GM12878 (cell line): ENCODE results near the gene MLIP. TPM values are rescaled to one million over a fixed set of nuclear protein-coding genes. Genes with fewer than 3 reads are reported as not detected.
"Not testable (repeated sequence)": the region's sequence is repeated elsewhere in the genome, so short reads cannot be mapped to it uniquely, and the experiment has no call there.

Source experiments
- ATAC-seq: fragments of 200-7000 bp; cut with Tn5 transposase; 3 replicates; pipeline ENCODE4 v1.9.1; 2020; ENCODE audit warnings: mild to moderate bottlenecking, moderate library complexity
- BruUV-seq: library from RNA; stranded (reverse); fragments of 400-500 nt; replicated peaks from 2 replicates; lab custom pipeline; 2021; lab: Mats Ljungman, UMichigan
- CTCF ChIA-PET: fragments of 300-600 bp; sonication (Branson Sonifier 250); formaldehyde crosslinking; extraction: SDS; loops from one replicate; lab custom pipeline; 2021; ENCODE audit warnings: inconsistent platforms; lab: Yijun Ruan, JAX
- POLR2A ChIA-PET: fragments of 350-600 bp; formaldehyde crosslinking; extraction: SDS; loops from one replicate; lab custom pipeline; 2021; ENCODE audit warnings: inconsistent platforms; lab: Charles Lee
- RAD21 ChIA-PET: fragments of 300-600 bp; sonication (Branson Sonifier 250); formaldehyde crosslinking; loops from one replicate; lab custom pipeline; 2023; ENCODE audit warnings: antibody characterized with exemption; ENCODE audit not compliant: unreplicated experiment; lab: Charles Lee
- SMC1A ChIA-PET: fragments of 300-600 bp; sonication (Branson Sonifier 250); formaldehyde crosslinking; loops from one replicate; lab custom pipeline; 2023; ENCODE audit not compliant: unreplicated experiment, uncharacterized antibody; lab: Charles Lee
- DNase-seq: peaks from one replicate; pipeline ENCODE4 v3.0.0-alpha.2; 2011; ENCODE audit warnings: low read depth, low spot score
- FAIRE-seq: peaks from 3 replicates; lab custom pipeline; 2011; peaks lifted over from hg19 to GRCh38; lab: Jason Lieb, UNC
- H2AFZ ChIP-seq: 2 replicates; pipeline ENCODE4 v1.6.0; 2011; ENCODE audit warnings: low read depth, low read length, control low read depth; ENCODE audit not compliant: control insufficient read depth
- H3K27ac ChIP-seq: 2 replicates; pipeline ENCODE4 v1.5.1; 2011; ENCODE audit warnings: control low read depth; ENCODE audit not compliant: control insufficient read depth, insufficient read depth
- H3K27me3 ChIP-seq, 2 experiments: replicated peaks in 1 of 2; 2 replicates each; pipeline versions ENCODE4 v1.6.0 to v1.6.1; 2011; ENCODE audit warnings: low read length in 1 of 2; ENCODE audit not compliant: control insufficient read depth in 2 of 2, insufficient read depth in 2 of 2
- H3K36me3 ChIP-seq, 2 experiments: 2 replicates each; pipeline ENCODE4 v1.5.1; 2011; ENCODE audit warnings: low read length in 1 of 2; ENCODE audit not compliant: control insufficient read depth in 2 of 2, insufficient read depth in 2 of 2
- H3K4me1 ChIP-seq: 2 replicates; pipeline ENCODE4 v1.6.1; 2011; ENCODE audit warnings: mild to moderate bottlenecking, low read length, moderate library complexity, mixed read lengths; ENCODE audit not compliant: control insufficient read depth, insufficient read depth
- H3K4me2 ChIP-seq: 2 replicates; pipeline ENCODE4 v1.6.0; 2011; ENCODE audit warnings: control low read depth; ENCODE audit not compliant: control insufficient read depth, insufficient read depth
- H3K4me3 ChIP-seq: fragments of 200-600 bp; sonication (generic); 2 replicates; pipeline ENCODE4 v1.5.1; 2016
- H3K79me2 ChIP-seq: 2 replicates; pipeline ENCODE4 v1.6.0; 2011; ENCODE audit warnings: low read length; ENCODE audit not compliant: control insufficient read depth, insufficient read depth
- H3K9ac ChIP-seq: 2 replicates; pipeline ENCODE4 v1.8.0; 2011; ENCODE audit warnings: low read length, control low read depth, mixed read lengths; ENCODE audit not compliant: control insufficient read depth, insufficient read depth
- H3K9me3 ChIP-seq: replicated peaks from 3 replicates; pipeline ENCODE4 v1.5.1; 2011; ENCODE audit warnings: mild to moderate bottlenecking, low read length; ENCODE audit not compliant: control insufficient read depth, insufficient read depth
- H4K20me1 ChIP-seq: 2 replicates; pipeline ENCODE4 v1.6.0; 2011; ENCODE audit not compliant: control insufficient read depth, insufficient read depth
- ASH2L ChIP-seq: fragments of 300-600, 200-600 bp; sonication (generic); IDR thresholded peaks from 2 replicates; pipeline ENCODE4 v1.6.1; 2017; ENCODE audit warnings: low read depth, mild to moderate bottlenecking, borderline replicate concordance
- ATF3 ChIP-seq: IDR thresholded peaks from 2 replicates; pipeline ENCODE4 v1.6.1; 2011; ENCODE audit warnings: low read depth, mild to moderate bottlenecking, low read length, moderate library complexity, borderline replicate concordance; ENCODE audit errors: extremely low read depth
- E4F1 ChIP-seq: fragments of 450-650 bp; IDR thresholded peaks from 2 replicates; pipeline ENCODE4 v1.6.1; 2018; ENCODE audit warnings: borderline replicate concordance, mild to moderate bottlenecking; ENCODE audit not compliant: partially characterized antibody
- MAX ChIP-seq: IDR thresholded peaks from 2 replicates; pipeline ENCODE4 v1.6.1; 2012; ENCODE audit warnings: low read depth, low read length, improper control_type of control experiment
- MLLT1 ChIP-seq: fragments of 450-650 bp; IDR thresholded peaks from 2 replicates; pipeline ENCODE4 v1.6.1; 2016; ENCODE audit warnings: mild to moderate bottlenecking
- PBX3 ChIP-seq: IDR thresholded peaks from 2 replicates; pipeline ENCODE4 v1.6.1; 2011; ENCODE audit warnings: mild to moderate bottlenecking, low read depth, low read length, moderate library complexity; ENCODE audit not compliant: insufficient replicate concordance
- SUPT20H ChIP-seq: IDR thresholded peaks from 2 replicates; pipeline ENCODE4 v1.6.1; 2011; ENCODE audit warnings: low read depth, mild to moderate bottlenecking, low read length, moderate library complexity, borderline replicate concordance; ENCODE audit not compliant: control insufficient read depth
- WRNIP1 ChIP-seq: IDR thresholded peaks from 2 replicates; pipeline ENCODE4 v1.6.1; 2011; ENCODE audit warnings: low read depth, low read length, improper control_type of control experiment, borderline replicate concordance
- WGBS: methylation state at CpG from one replicate; pipeline ENCODE4 v1.1.6; 2016; ENCODE audit warnings: low lambda C conversion rate; ENCODE audit not compliant: insufficient replicate concordance, insufficient coverage; ENCODE audit errors: missing lambda C conversion rate; 5-methylcytosine and 5-hydroxymethylcytosine counted together
- in situ Hi-C: fragments of 300-500 bp; cut with MboI; formaldehyde crosslinking; loops from 9 replicates; pipeline ENCODE4 v1.14.3; 2018; ENCODE audit warnings: mixed read lengths
- intact Hi-C: fragments of 100-400 bp; cut with micrococcal nuclease; formaldehyde crosslinking; loops from one replicate; pipeline ENCODE4 v1.14.2; 2022; ENCODE audit not compliant: unreplicated experiment
- polyA plus RNA-seq, 11 experiments: library from polyadenylated mRNA; depleted of rRNA in 4 of 11; unstranded in 6 of 11; stranded (reverse) in 5 of 11; fragments of >200 nt; fragmentation: Nextera tagmentation in 4 of 11; fragmentation: Illumina TruSeq in 1 of 11; extraction: Ambion mirVana in 4 of 11; extraction: Trizol in 1 of 11; gene quantifications; 1 replicate in 1 of 11; 2 replicates in 10 of 11; pipeline versions ENCODE4 v1.2.1 to v1.2.3, GENCODE V29; 2011 to 2016; ENCODE audit warnings: inconsistent platforms in 2 of 11, missing spikeins in 2 of 11, low read depth in 1 of 11
- total RNA-seq, 4 experiments: library from RNA; depleted of rRNA in 3 of 4; stranded (reverse); fragments of >200 nt in 3 of 4; fragmentation: Illumina TruSeq in 1 of 4; extraction: Trizol in 1 of 4; gene quantifications; 2 replicates each; pipeline versions ENCODE4 v1.2.1 to v1.2.3, GENCODE V29; 2013 to 2021

Gene MLIP
- total and polyA plus RNA-seq, 10 of the 15 experiments (the other 5 are each of a cell fraction or from before 2014, with no cell fraction given): not detected

- ChIA-PET SMC1A (no interaction called here), POLR2A (no interaction called here), CTCF (no interaction called here), RAD21 (no interaction called here)
- Histone ChIP-seq H3K79me2 (no peaks in the 10 kb centered on the region), H3K4me2 (no peak overlapping the region), H4K20me1 (no peaks in the 10 kb centered on the region), H3K9ac (no peak overlapping the region), H2AFZ (no peak overlapping the region), H3K4me3 (no peak overlapping the region), H3K27ac (no peak overlapping the region), H3K4me1 (no peaks in the 10 kb centered on the region), H3K27me3 (no peaks in the 10 kb centered on the region), H3K9me3 (no peaks in the 10 kb centered on the region), H3K36me3 (no peaks in the 10 kb centered on the region)
- 67% methylated on average over 2 of the region's 2 CpGs for WGBS
- BruUV-seq: no TSS peak
- DNase-seq (no peak), FAIRE-seq (no peak), ATAC-seq (no peak)
- intact Hi-C loops (no loop called here), in situ Hi-C loops (no loop called here)
- TF ChIP-seq E4F1 (no peak), MLLT1 (no peak), WRNIP1 (no peak), ASH2L (no peak), ATF3 (no peak), PBX3 (no peak), SUPT20H (no peak), MAX (no peak)
These were observed 35.0 kb upstream of the MLIP start for GRCh38 chr6:54076159-54076789.

- ATAC-seq, H3K27ac ChIP-seq, BruUV-seq, H3K9ac ChIP-seq, in situ Hi-C loops, intact Hi-C loops, H3K9me3 ChIP-seq, FAIRE-seq, H3K36me3 ChIP-seq, H2AFZ ChIP-seq, POLR2A ChIA-PET, SMC1A ChIA-PET, H3K79me2 ChIP-seq, H3K4me1 ChIP-seq, RAD21 ChIA-PET, H3K4me2 ChIP-seq, CTCF ChIA-PET, H3K27me3 ChIP-seq, H4K20me1 ChIP-seq, H3K4me3 ChIP-seq, DNase-seq: not testable (repeated sequence)
- 39% methylated on average over 13 of the region's 13 CpGs for WGBS
These were observed 29.7 kb upstream of the MLIP start for GRCh38 chr6:54081499-54081898.
